Common myeloid progenitor, CD34-positive (primary cell): Measurements from ENCODE around the gene VWA5B1.

Experiments
- CTCF ChIA-PET: fragments of 350-600 bp; sonication (Branson Sonifier 250); formaldehyde crosslinking; loops from one replicate; lab custom pipeline; 2021; ENCODE audit warnings: antibody characterized with exemption; lab: Charles Lee
- POLR2A ChIA-PET: fragments of 350-600 bp; sonication (Branson Sonifier 250); formaldehyde crosslinking; loops from one replicate; lab custom pipeline; 2021; ENCODE audit warnings: antibody characterized with exemption; lab: Charles Lee
- DNase-seq, 3 donors: peaks; one replicate each; pipeline versions ENCODE4 v3.0.0 to v3.0.0-alpha.2; 2013
- H3K27ac ChIP-seq, 2 experiments: 1 replicate in 1 of 2; 2 replicates in 1 of 2; pipeline ENCODE4 v1.7.0; 2013; ENCODE audit warnings: inconsistent platforms in 2 of 2, low read length in 2 of 2, mild to moderate bottlenecking in 2 of 2, low read depth in 1 of 2, moderate library complexity in 1 of 2; ENCODE audit not compliant: severe bottlenecking in 2 of 2, insufficient read depth in 1 of 2, poor library complexity in 1 of 2
- H3K27me3 ChIP-seq, 5 experiments: replicated peaks in 2 of 5; 1 replicate in 3 of 5; 2 replicates in 2 of 5; pipeline versions ENCODE4 v1.6.1 to v1.7.0; 2013; ENCODE audit warnings: low read length in 4 of 5, mild to moderate bottlenecking in 2 of 5, moderate library complexity in 2 of 5, inconsistent platforms in 1 of 5; ENCODE audit not compliant: insufficient read depth in 5 of 5, control insufficient read depth in 4 of 5
- H3K36me3 ChIP-seq, 4 experiments: 1 replicate in 2 of 4; 2 replicates in 2 of 4; pipeline versions ENCODE4 v1.6.1 to v1.7.0; 2013; ENCODE audit warnings: low read length in 3 of 4, control low read depth in 1 of 4, mild to moderate bottlenecking in 1 of 4; ENCODE audit not compliant: control insufficient read depth in 4 of 4, insufficient read depth in 4 of 4
- H3K4me1 ChIP-seq, 4 experiments: 1 replicate in 3 of 4; 2 replicates in 1 of 4; pipeline versions ENCODE4 v1.6.1 to v1.7.1; 2013; ENCODE audit warnings: low read length in 3 of 4, mild to moderate bottlenecking in 3 of 4, control low read depth in 1 of 4, inconsistent platforms in 1 of 4, moderate library complexity in 1 of 4; ENCODE audit not compliant: control insufficient read depth in 4 of 4, insufficient read depth in 4 of 4; ENCODE audit errors: control extremely low read depth in 1 of 4
- H3K4me3 ChIP-seq, 7 experiments: 1 replicate in 4 of 7; 2 replicates in 3 of 7; pipeline versions ENCODE4 v1.5.1 to v1.7.0; 2013; ENCODE audit warnings: mild to moderate bottlenecking in 7 of 7, low read length in 6 of 7, moderate library complexity in 6 of 7, inconsistent platforms in 2 of 7, low read depth in 2 of 7, control low read depth in 1 of 7; ENCODE audit not compliant: insufficient read depth in 4 of 7, control insufficient read depth in 1 of 7; ENCODE audit errors: extremely low read depth in 1 of 7
- H3K9me3 ChIP-seq, 5 experiments: 1 replicate in 4 of 5; 2 replicates in 1 of 5; pipeline versions ENCODE4 v1.6.1 to v1.7.1; 2013; ENCODE audit warnings: low read length in 4 of 5, mild to moderate bottlenecking in 2 of 5, inconsistent platforms in 1 of 5, low read depth in 1 of 5, moderate library complexity in 1 of 5; ENCODE audit not compliant: control insufficient read depth in 4 of 5, insufficient read depth in 2 of 5; ENCODE audit errors: control extremely low read depth in 1 of 5
- WGBS: methylation state at CpG from one replicate; pipeline ENCODE4 v1.1.5; 2013; ENCODE audit not compliant: insufficient coverage; 5-methylcytosine and 5-hydroxymethylcytosine counted together

Gene VWA5B1

DNA sequence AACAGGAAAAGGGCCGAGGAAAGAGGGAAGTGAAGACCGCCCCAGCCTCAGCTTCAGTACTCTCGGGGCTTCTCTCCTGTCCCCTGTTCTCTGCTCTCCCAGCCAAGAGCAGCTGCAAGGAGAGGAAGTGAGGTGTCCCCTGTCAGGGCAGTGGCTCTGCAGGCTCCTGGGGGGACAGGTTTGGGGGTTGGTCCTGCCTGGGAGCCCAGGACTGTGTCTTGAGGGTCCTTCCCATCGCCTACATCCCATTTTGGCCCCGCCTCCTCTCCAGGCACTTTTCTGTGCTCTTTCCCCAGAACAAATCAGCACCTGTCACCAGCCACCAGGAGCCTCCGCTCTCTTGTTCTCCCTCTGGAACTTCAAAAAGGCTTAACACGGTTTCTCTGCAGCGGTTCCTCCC, 82.6 kb downstream of the VWA5B1 start:
- Histone ChIP-seq H3K4me3 (no peak overlapping the region), H3K27me3 (peaks cover 7 to 72% (median 9%) of the 10 kb centered on the region in 5 experiments), H3K27ac (no peak overlapping the region), H3K9me3 (no peaks in the 10 kb centered on the region), H3K36me3 (no peaks in the 10 kb centered on the region), H3K4me1 (no peaks in the 10 kb centered on the region)
- no peak for DNase-seq
- WGBS = 35% methylated on average over 7 of the region's 8 CpGs
- ChIA-PET POLR2A (no interaction called here), CTCF (interaction anchor here (1.1 kb wide), 1 partner anchor 50 kb away, joined by 3 read pairs; no protein-coding TSS in a partner anchor)

DNA sequence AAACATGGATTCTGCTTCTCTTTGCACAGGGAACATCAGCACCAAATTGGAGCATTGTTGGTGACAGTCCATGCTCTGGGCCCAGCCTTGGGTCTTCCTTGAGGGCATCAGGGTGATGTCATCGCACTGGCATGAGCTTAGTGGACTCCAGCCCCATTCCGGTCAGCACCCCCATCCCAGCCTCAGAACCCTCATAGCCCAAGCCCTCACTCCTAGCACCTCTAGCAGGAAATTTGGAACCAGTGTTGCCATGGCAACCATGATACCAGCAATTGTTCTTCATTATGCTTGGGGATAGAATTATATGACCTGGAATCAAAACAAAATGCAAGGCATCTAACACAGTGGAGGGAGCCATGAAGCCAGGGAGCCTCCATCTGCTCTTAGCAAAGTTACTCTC, 83.1 kb downstream of the VWA5B1 start:
- no peaks in the 10 kb centered on the region for H3K9me3 ChIP-seq
- H3K27ac ChIP-seq = no peak overlapping the region
- H3K36me3 ChIP-seq = no peaks in the 10 kb centered on the region
- peaks cover 7 to 69% (median 9%) of the 10 kb centered on the region in 5 experiments for H3K27me3 ChIP-seq
- CTCF ChIA-PET = interaction anchor here (1.1 kb wide), 1 partner anchor 50 kb away, joined by 3 read pairs; no protein-coding TSS in a partner anchor
- no peak for DNase-seq
- no peak overlapping the region for H3K4me3 ChIP-seq
- H3K4me1 ChIP-seq = no peaks in the 10 kb centered on the region
- POLR2A ChIA-PET = no interaction called here
- 100% methylated on average over 2 of the region's 2 CpGs for WGBS

DNA sequence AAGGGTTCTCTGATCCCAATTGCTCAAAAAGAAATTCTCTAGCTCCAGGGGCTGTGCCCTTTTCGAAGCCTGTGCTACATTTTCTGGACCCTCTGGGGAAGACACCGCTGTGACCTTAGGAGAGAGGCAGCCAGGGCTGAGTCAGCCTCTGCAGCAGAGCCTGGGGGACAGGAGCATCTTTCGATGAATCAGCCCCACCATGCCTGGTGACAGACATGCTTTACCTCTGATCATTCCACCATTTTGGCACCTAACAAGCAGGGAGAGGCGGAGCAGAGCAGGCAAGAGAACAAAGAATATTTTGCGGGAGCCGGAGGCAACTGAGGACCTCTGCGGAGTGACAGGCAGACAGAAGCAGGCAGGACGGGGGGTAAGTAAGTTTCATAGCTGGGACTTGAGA, 84.9 kb downstream of the VWA5B1 start:
- Histone ChIP-seq H3K4me3 (no peak overlapping the region), H3K4me1 (no peaks in the 10 kb centered on the region), H3K27me3 (peaks cover 3 to 57% (median 7%) of the 10 kb centered on the region in 5 experiments), H3K27ac (no peak overlapping the region), H3K36me3 (no peaks in the 10 kb centered on the region), H3K9me3 (no peaks in the 10 kb centered on the region)
- no peak for DNase-seq
- 65% methylated on average over 8 of the region's 8 CpGs for WGBS
- CTCF ChIA-PET = interaction anchor here (1.3 kb wide), 1 partner anchor 118 kb away, joined by 3 read pairs; no protein-coding TSS in a partner anchor
- POLR2A ChIA-PET = no interaction called here

DNA sequence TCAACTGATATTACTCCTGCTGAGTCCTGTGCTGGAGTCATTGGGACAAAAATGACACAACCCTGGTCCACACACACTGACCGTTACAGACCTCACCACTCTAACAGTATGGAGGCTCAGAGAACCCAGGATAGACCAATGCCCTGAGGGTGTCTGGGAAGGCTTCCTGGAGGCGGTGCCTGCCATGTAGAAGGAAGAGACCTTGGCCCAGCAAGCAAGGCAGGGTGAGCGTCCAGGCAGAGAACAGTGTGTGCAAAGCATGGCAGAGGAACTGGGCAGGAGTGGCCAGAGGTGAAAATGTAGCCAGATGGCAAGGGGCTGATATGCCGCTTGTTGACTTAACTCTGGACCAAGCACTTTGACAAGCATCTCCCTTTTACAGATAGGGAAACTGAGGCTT, 85.5 kb downstream of the VWA5B1 start:
- DNase-seq = no peak
- CTCF ChIA-PET = interaction anchor here (1.3 kb wide), 1 partner anchor 117 kb away, joined by 3 read pairs; no protein-coding TSS in a partner anchor
- H3K9me3 ChIP-seq = no peaks in the 10 kb centered on the region
- no peaks in the 10 kb centered on the region for H3K36me3 ChIP-seq
- H3K4me1 ChIP-seq = no peaks in the 10 kb centered on the region
- POLR2A ChIA-PET = no interaction called here
- H3K27me3 ChIP-seq = peaks cover 3 to 54% (median 7%) of the 10 kb centered on the region in 5 experiments
- H3K4me3 ChIP-seq = no peak overlapping the region
- H3K27ac ChIP-seq = no peak overlapping the region
- 86% methylated on average over 4 of the region's 4 CpGs for WGBS

DNA sequence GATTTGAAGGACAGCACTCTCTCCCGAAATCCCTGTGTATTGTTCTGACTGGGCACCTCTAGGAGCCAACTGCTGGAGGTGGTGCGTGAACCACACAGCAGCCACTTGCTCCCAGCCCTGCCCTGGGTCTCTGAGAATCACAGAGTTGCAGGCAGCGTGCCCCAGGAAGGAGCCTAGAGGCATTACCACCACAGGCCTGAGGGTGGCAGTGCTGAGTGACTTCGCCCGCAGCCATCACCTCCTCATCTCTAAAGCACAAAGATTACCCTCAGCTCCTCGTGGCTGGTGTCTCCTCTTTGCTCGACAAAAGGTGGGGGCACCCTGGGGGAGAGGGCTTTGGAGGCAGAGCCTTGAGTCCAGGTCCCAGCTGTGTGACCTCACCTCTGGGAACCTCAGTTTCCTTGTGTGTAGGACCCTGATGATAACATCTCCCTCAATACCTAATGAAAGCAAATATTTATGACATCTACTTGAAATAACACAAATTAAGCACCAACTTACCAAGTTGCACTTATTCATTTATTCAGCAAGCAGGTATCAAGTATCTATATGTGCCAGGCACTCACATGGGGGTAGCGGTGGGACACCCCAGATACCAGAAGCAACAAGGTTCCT, 86.3 kb downstream of the VWA5B1 start:
- CTCF ChIA-PET = interaction anchor here (0.7 to 1.6 kb wide), 4 partner anchors 13 to 116 kb away, joined by 3 read pairs; no protein-coding TSS in a partner anchor
- H3K27me3 ChIP-seq = peaks cover 2 to 46% (median 7%) of the 10 kb centered on the region in 5 experiments
- peak; percentile 16 to 40 (median 31) for DNase-seq

DNA sequence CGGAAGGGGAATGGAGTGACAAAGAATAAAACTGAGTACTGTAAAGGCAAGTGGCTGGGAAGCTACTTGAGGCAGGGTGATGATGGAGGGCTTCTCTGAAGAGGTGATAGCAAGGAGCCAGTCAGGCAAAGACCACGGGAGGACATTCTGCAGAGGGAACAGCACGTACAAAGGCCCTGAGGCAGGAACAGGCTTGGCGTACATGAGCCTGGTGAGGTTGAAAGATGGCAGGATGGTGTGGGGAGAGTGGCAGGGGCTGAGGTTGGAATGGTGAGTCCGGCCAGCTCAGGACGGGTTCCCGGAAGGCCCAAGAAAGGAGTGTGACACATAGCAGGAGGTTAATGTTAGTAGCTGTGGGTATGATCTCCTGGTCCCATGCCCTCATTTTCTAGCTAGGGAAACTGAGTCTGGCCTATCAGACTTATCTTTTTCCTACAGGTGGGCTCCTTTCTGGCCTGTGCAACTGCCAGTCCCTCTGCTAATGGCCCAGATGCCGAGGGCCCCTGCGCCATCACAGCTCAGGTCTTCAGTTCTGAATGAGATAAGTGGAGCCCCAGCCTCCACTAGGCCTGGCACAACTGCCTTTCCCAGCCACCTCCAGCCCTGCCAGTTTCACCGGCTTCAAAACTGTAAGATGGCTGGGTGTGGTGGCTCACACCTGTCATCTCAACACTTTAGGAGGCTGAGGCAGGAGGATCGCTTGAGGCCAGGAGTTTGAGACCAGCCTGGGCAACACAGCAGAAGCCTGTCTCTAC, 87.0 kb downstream of the VWA5B1 start:
- ChIA-PET CTCF (interaction anchor here (0.7 to 1.6 kb wide), 3 partner anchors 12 to 114 kb away, joined by 3 read pairs; no protein-coding TSS in a partner anchor), POLR2A (no interaction called here)

More for the DNA sequence above, 86.3 kb downstream of the VWA5B1 start:
- Histone ChIP-seq H3K9me3 (no peaks in the 10 kb centered on the region), H3K4me3 (no peak overlapping the region), H3K27ac (no peak overlapping the region), H3K36me3 (no peaks in the 10 kb centered on the region), H3K4me1 (no peaks in the 10 kb centered on the region)
- POLR2A ChIA-PET = no interaction called here
- 15% methylated on average over 6 of the region's 8 CpGs for whole genome bisulfite sequencing

DNA sequence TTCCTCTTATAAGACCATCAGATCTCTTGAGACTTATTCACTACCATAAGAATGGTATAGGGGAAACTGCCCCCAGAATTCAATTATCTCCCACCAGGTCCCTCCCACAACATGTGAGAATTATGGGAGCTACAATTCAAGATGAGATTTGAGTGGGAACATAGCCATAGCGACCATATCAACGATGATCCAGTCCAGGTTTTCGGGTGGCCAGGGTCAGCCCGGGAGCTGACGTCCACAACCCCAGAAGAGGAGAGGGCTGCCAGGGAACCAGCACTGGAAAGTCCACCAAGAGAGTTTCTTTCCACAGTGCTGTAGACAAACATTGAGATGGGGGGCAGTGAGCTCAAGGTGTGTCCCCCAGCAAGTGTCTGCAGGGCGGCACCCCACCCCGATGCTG, 88.4 kb downstream of the VWA5B1 start:
- ChIA-PET POLR2A (no interaction called here), CTCF (interaction anchor here (3.2 kb wide), 1 partner anchor 115 kb away, joined by 8 read pairs; no protein-coding TSS in a partner anchor)
- no peak for DNase-seq

More for the DNA sequence above, 87.0 kb downstream of the VWA5B1 start:
- Histone ChIP-seq H3K36me3 (no peaks in the 10 kb centered on the region), H3K9me3 (no peaks in the 10 kb centered on the region), H3K4me3 (no peak overlapping the region), H3K27me3 (peaks cover 0 to 47% (median 7%) of the 10 kb centered on the region in 5 experiments), H3K27ac (no peak overlapping the region), H3K4me1 (no peaks in the 10 kb centered on the region)
- no peak for DNase-seq
- whole genome bisulfite sequencing = 95% methylated on average over 10 of the region's 11 CpGs

More for the DNA sequence above, 88.4 kb downstream of the VWA5B1 start:
- H3K27me3 ChIP-seq = peaks cover 0 to 49% (median 3%) of the 10 kb centered on the region in 5 experiments
- no peaks in the 10 kb centered on the region for H3K4me1 ChIP-seq
- H3K36me3 ChIP-seq = no peaks in the 10 kb centered on the region
- no peak overlapping the region for H3K27ac ChIP-seq
- no peak overlapping the region for H3K4me3 ChIP-seq
- 74% methylated on average over 7 of the region's 7 CpGs for WGBS
- no peaks in the 10 kb centered on the region for H3K9me3 ChIP-seq
